Prostate gland (tissue), 2 donors: ENCODE data around the gene ERVFRD-1. TPM values are rescaled to one million over a fixed set of nuclear protein-coding genes. Genes with fewer than 3 reads are reported as not detected.
A peak's percentile ranks its signal among the peaks of the same experiment; 100 is the strongest.

ENCODE experiments used
- DNase-seq: peaks from one replicate; pipeline ENCODE4 v3.0.0-alpha.2; 2019; ENCODE audit warnings: low spot score
- H3K27ac ChIP-seq, 2 donors: fragments of 200-600 bp; sonication (generic); 2 replicates each; pipeline ENCODE4 v1.5.1; 2017 to 2019
- H3K27me3 ChIP-seq: fragments of 200-600 bp; sonication (generic); replicated peaks from 2 replicates; pipeline ENCODE4 v1.5.1; 2019; ENCODE audit not compliant: insufficient read depth
- H3K36me3 ChIP-seq, 2 donors: fragments of 200-600 bp; sonication (generic); 1 replicate in 1 of 2; 2 replicates in 1 of 2; pipeline versions ENCODE4 v1.5.1 to v1.8.1; 2017 to 2019
- H3K4me1 ChIP-seq: fragments of 200-600 bp; sonication (generic); replicated peaks from 2 replicates; pipeline ENCODE4 v1.5.1; 2019
- H3K4me3 ChIP-seq, 2 donors: fragments of 200-600 bp; sonication (generic); 2 replicates each; pipeline ENCODE4 v1.5.1; 2017 to 2019
- H3K9me3 ChIP-seq: fragments of 200-600 bp; sonication (generic); 2 replicates; pipeline ENCODE4 v1.5.1; 2017
- POLR2A ChIP-seq: fragments of 450-650 bp; IDR thresholded peaks from one replicate; pipeline ENCODE4 v1.6.1; 2016; ENCODE audit warnings: antibody characterized with exemption, mild to moderate bottlenecking
- POLR2AphosphoS5 ChIP-seq: sonication (generic); formaldehyde crosslinking; IDR thresholded peaks from one replicate; pipeline ENCODE4 v1.6.1; 2017; ENCODE audit warnings: antibody characterized with exemption
- WGBS: methylation state at CpG from one replicate; pipeline ENCODE4 v1.1.5; 2018; 5-methylcytosine and 5-hydroxymethylcytosine counted together
- intact Hi-C: fragments of 100-400 bp; cut with DNase I; formaldehyde crosslinking; loops from one replicate; pipeline ENCODE4 v1.14.2; 2022
- total RNA-seq, 2 donors: library from RNA; depleted of rRNA; stranded (reverse); fragments of >200 nt; gene quantifications; one replicate each; pipeline ENCODE4 v1.1.0, GENCODE V29; 2016
- TF ChIP-seq, protein P1 (sequence below), 4 experiments: fragments of 200-600 bp in 2 of 4; fragments of 450-650 bp in 2 of 4; sonication (generic) in 2 of 4; IDR thresholded peaks; 1 replicate in 3 of 4; 2 replicates in 1 of 4; pipeline ENCODE4 v1.5.1; 2016 to 2019; ENCODE audit warnings: antibody characterized with exemption in 4 of 4, mild to moderate bottlenecking in 2 of 4, moderate library complexity in 2 of 4

ERVFRD-1 gene
- total RNA-seq, 2 donors from 2014 or later, result not detected

DNA sequence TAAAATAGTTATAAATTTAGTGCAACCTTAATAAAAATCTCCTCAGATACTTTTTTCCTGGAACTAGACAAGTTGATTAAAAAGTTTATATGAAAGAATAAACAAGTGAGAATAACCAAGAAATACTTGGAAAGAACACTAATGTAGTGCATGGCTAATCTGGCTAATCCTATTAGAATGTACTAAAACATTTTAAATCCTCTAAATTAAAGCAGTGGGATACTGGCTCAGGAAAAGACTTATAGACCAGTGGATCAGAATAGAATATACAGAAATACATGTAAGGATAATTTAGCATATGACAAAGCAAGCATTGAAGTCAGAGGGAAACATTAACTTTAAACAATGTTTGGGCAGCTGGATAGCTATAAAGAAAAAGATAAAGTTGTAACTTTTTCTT lies 41.1 kb upstream of the ERVFRD-1 start:
- no peak for TF ChIP-seq POLR2A
- TF ChIP-seq, protein P1, sequence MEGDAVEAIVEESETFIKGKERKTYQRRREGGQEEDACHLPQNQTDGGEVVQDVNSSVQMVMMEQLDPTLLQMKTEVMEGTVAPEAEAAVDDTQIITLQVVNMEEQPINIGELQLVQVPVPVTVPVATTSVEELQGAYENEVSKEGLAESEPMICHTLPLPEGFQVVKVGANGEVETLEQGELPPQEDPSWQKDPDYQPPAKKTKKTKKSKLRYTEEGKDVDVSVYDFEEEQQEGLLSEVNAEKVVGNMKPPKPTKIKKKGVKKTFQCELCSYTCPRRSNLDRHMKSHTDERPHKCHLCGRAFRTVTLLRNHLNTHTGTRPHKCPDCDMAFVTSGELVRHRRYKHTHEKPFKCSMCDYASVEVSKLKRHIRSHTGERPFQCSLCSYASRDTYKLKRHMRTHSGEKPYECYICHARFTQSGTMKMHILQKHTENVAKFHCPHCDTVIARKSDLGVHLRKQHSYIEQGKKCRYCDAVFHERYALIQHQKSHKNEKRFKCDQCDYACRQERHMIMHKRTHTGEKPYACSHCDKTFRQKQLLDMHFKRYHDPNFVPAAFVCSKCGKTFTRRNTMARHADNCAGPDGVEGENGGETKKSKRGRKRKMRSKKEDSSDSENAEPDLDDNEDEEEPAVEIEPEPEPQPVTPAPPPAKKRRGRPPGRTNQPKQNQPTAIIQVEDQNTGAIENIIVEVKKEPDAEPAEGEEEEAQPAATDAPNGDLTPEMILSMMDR (IDR thresholded peaks at IDR 0.05), result no peak
- no peak for TF ChIP-seq POLR2AphosphoS5
- intact Hi-C loops, result no loop called here
- no peaks in the 10 kb centered on the region for H3K27me3 ChIP-seq
- no peaks in the 10 kb centered on the region for H3K36me3 ChIP-seq
- no peak overlapping the region for H3K4me3 ChIP-seq
- no peak overlapping the region for H3K27ac ChIP-seq
- no peaks in the 10 kb centered on the region for H3K4me1 ChIP-seq
- no peaks in the 10 kb centered on the region for H3K9me3 ChIP-seq
- no peak for DNase-seq

DNA sequence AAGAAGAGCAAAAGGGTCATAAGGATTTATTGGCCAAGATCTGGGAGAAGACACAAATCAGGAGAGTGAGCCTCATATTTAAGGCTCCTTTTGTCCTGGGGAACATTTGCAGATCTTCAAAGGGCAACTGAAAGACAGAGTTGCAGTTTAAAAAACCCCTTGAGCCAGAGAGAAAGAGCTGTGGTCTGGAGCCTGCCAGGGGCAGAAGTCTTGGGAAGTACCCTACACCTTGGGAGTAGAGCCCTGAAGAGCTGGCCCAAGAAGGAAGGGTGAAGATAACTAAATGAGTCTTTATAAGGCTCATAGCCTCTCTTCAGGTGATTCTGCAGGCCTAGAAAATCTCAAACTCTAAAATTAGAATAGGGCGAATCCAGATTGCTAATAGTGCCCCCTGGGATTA lies 40.0 kb upstream of the ERVFRD-1 start:
- whole genome bisulfite sequencing, result 100% methylated on average over 1 of the region's 1 CpG
- DNase-seq, result no peak
- intact Hi-C loops, result no loop called here
- no peak overlapping the region for H3K27ac ChIP-seq
- H3K4me1 ChIP-seq, result no peaks in the 10 kb centered on the region
- H3K9me3 ChIP-seq, result no peaks in the 10 kb centered on the region
- no peak overlapping the region for H3K4me3 ChIP-seq
- TF ChIP-seq, protein P1 (IDR thresholded peaks at IDR 0.05), result no peak
- TF ChIP-seq POLR2A, result no peak
- H3K36me3 ChIP-seq, result no peaks in the 10 kb centered on the region
- H3K27me3 ChIP-seq, result no peaks in the 10 kb centered on the region

DNA sequence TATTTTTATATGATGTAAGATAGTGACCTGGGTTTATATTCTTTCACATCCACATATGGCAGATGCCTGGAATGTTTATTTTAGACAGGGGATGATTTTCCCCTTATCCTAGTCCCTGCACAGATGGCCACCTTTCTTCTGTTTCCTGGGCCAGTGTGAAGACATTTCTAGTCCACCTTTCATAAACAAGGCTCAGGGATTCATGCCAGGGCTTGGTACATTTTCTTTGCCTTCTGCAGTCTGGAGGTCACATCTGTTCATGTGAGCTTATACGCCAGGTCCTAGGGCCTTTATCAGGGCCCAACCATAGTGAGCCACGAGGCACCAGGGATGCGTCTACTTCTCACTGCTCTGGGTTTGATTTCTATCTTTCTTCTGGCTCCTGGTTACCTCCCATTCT lies 38.0 kb upstream of the ERVFRD-1 start:
- intact Hi-C loops, result loop anchor here (10.0 kb wide), 1 partner anchor 425 kb away; no protein-coding TSS in a partner anchor
- TF ChIP-seq POLR2AphosphoS5, result no peak
- H3K4me3 ChIP-seq, result no peak overlapping the region
- DNase-seq, result no peak
- H3K27me3 ChIP-seq, result no peaks in the 10 kb centered on the region
- H3K4me1 ChIP-seq, result no peaks in the 10 kb centered on the region
- H3K36me3 ChIP-seq, result no peaks in the 10 kb centered on the region
- H3K9me3 ChIP-seq, result no peaks in the 10 kb centered on the region
- H3K27ac ChIP-seq, result no peak overlapping the region
- WGBS, result 95% methylated on average over 3 of the region's 3 CpGs

DNA sequence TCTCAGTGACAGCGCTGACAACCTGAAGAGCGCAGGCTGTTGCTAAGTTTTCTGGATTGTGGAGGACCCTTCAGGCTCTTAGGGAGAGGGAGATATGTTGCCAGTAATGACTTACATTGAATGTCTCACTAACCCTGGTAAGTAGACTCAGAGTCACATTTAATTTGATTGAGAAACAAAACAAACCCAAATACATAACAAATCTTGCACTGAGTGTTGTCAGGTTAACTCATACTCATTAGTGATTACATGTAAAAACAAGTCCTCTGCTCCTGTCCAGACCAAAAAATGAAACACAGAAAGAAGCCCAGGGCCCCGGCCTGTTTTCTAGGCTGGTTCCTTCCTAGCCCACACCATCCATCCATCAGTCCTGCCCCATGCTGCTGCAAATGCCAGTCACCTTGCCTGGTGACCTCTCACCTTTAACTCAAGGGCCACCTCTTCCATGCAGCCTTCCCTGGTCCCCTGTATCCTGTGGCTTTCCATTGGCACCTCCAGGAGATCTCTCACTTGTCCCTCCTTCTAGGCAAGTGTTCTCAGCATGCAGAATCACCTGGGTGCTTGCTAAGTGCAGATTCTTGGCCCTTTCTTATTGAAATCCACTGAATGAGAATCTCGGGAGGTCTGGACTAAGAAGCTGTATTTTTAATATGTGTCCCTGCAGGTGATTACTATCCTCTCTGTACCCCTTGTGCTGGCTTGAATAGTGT lies 34.7 kb upstream of the ERVFRD-1 start:
- TF ChIP-seq POLR2A, result no peak
- TF ChIP-seq POLR2AphosphoS5, result no peak
- TF ChIP-seq, protein P1 (IDR thresholded peaks at IDR 0.05), result no peak
- H3K4me3 ChIP-seq, result no peak overlapping the region
- DNase-seq, result no peak
- H3K36me3 ChIP-seq, result no peaks in the 10 kb centered on the region
- no peaks in the 10 kb centered on the region for H3K9me3 ChIP-seq
- WGBS, result 93% methylated on average over 4 of the region's 4 CpGs
- intact Hi-C loops, result loop anchor here (1.0 to 10.0 kb wide), 2 partner anchors 350 to 429 kb away; no protein-coding TSS in a partner anchor
- H3K4me1 ChIP-seq, result no peaks in the 10 kb centered on the region
- H3K27ac ChIP-seq, result no peak overlapping the region
- no peaks in the 10 kb centered on the region for H3K27me3 ChIP-seq

DNA sequence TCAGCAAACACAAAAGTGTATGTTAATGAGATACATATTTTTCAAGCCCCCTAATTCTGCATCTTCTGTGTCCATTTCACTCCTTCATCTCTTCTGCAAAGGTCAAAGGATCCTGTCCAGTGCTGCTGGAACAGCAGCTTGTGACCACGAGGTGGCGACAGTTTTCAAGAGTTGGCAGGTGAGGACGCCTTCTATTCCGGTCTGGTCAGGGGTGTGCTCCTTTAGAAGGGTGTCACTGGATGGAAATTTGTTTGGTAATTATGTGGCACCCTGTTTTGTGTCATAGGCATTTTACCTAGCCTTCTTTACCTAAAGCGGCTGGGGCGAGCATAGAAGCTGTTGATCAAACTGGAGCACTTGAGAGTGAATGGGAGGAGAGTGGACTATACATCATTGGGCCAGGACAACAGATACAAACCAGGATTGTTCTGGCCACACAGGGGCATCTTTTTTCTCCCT lies 32.9 kb upstream of the ERVFRD-1 start:
- Histone ChIP-seq H3K9me3 (no peaks in the 10 kb centered on the region), H3K27ac (no peak overlapping the region), H3K36me3 (no peaks in the 10 kb centered on the region), H3K4me1 (no peaks in the 10 kb centered on the region), H3K27me3 (no peaks in the 10 kb centered on the region), H3K4me3 (no peak overlapping the region)
- peak; percentile 65 for TF ChIP-seq POLR2AphosphoS5
- TF ChIP-seq, protein P1 (IDR thresholded peaks at IDR 0.05), result peak; percentile 78 to 92 (median 86)
- no peak for TF ChIP-seq POLR2A
- 19% methylated on average over 6 of the region's 6 CpGs for WGBS
- DNase-seq, result peak; percentile 78
- intact Hi-C loops, result loop anchor here (10.0 kb wide), 1 partner anchor 430 kb away; no protein-coding TSS in a partner anchor
